Mammary epithelial cell (primary cell): ENCODE results near the gene CACNA1A.

Experiments
- EZH2 ChIP-seq: IDR thresholded peaks from 2 replicates; pipeline ENCODE4 v1.6.1; 2012; ENCODE audit warnings: low read length, inconsistent platforms, borderline replicate concordance
- TF ChIP-seq, protein P1 (sequence below), 2 donors: IDR thresholded peaks in 1 of 2; conservative IDR thresholded peaks in 1 of 2; 2 replicates each; pipeline ENCODE4 v1.5.1; 2011 to 2012; ENCODE audit warnings: inconsistent platforms in 2 of 2, low read length in 2 of 2, mild to moderate bottlenecking in 2 of 2, control low read depth in 1 of 2, low read depth in 1 of 2; ENCODE audit not compliant: insufficient read depth in 1 of 2; ENCODE audit errors: extremely low read depth in 1 of 2

DNA sequence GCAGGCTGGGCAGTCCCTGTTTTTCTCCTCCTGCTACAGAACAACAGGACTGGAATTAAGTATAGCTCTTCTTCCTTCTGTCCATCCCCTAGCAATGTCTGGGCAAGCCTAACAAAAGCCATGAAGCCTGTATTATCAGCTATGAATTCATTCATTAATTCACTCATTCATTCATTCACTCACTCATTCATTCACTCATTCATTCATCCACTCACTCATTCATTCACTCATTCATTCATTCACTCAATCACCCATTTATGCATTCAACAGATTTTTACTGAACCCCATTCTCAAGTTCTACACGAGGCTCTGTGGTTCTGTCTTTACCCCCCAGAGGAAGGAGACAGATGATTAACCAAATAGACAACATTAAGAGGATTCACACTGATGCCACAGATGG lies 69.9 kb downstream of the CACNA1A start:
- TF ChIP-seq, protein P1, sequence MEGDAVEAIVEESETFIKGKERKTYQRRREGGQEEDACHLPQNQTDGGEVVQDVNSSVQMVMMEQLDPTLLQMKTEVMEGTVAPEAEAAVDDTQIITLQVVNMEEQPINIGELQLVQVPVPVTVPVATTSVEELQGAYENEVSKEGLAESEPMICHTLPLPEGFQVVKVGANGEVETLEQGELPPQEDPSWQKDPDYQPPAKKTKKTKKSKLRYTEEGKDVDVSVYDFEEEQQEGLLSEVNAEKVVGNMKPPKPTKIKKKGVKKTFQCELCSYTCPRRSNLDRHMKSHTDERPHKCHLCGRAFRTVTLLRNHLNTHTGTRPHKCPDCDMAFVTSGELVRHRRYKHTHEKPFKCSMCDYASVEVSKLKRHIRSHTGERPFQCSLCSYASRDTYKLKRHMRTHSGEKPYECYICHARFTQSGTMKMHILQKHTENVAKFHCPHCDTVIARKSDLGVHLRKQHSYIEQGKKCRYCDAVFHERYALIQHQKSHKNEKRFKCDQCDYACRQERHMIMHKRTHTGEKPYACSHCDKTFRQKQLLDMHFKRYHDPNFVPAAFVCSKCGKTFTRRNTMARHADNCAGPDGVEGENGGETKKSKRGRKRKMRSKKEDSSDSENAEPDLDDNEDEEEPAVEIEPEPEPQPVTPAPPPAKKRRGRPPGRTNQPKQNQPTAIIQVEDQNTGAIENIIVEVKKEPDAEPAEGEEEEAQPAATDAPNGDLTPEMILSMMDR (conservative IDR thresholded peaks at IDR 0.05 in 1 of 2, IDR thresholded peaks at IDR 0.05 in 1 of 2; ENCODE audit: extremely low read depth in 1 of 2, insufficient read depth in 1 of 2, low read depth in 1 of 2, low read length in 2 of 2) = no peak
- no peak for TF ChIP-seq EZH2
